Loucy (cell line): ENCODE data around the gene NFAT5.

Experiments used
- EZH2phosphoT487 ChIP-seq: fragments of 200-600 bp; IDR thresholded peaks from 2 replicates; pipeline ENCODE4 v1.6.1; 2018; ENCODE audit warnings: antibody characterized with exemption, mild to moderate bottlenecking, moderate library complexity, borderline replicate concordance
- TF ChIP-seq, protein P1 (sequence below): fragments of 200-600 bp; sonication (generic); conservative IDR thresholded peaks from 2 replicates; pipeline ENCODE4 v1.5.1; 2014; ENCODE audit warnings: mild to moderate bottlenecking, antibody characterized with exemption, low read length

DNA sequence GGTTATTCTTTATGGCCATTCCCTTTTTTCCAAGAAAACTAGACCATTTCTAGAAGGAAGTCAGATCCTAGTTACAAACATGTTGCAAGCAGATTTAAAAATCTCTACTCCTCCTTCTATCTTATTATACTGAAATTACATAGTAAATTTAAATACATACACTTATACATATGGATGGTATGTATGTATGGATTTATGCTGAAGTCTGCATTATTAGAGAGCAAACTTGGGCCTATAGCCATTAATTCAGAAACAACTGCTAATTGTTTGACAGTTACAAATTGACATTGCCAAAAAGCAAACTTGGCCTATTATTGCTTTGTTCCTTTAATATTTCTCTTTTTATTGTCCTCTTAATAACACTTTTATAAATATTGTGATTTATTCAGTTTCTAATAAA, 67.1 kb downstream of the NFAT5 start:
- TF ChIP-seq EZH2phosphoT487, result no peak
- TF ChIP-seq, protein P1, sequence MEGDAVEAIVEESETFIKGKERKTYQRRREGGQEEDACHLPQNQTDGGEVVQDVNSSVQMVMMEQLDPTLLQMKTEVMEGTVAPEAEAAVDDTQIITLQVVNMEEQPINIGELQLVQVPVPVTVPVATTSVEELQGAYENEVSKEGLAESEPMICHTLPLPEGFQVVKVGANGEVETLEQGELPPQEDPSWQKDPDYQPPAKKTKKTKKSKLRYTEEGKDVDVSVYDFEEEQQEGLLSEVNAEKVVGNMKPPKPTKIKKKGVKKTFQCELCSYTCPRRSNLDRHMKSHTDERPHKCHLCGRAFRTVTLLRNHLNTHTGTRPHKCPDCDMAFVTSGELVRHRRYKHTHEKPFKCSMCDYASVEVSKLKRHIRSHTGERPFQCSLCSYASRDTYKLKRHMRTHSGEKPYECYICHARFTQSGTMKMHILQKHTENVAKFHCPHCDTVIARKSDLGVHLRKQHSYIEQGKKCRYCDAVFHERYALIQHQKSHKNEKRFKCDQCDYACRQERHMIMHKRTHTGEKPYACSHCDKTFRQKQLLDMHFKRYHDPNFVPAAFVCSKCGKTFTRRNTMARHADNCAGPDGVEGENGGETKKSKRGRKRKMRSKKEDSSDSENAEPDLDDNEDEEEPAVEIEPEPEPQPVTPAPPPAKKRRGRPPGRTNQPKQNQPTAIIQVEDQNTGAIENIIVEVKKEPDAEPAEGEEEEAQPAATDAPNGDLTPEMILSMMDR, result no peak
